Adrenal gland (tissue), 5 donors: ENCODE measurements around the gene NUCB1.

Source experiments
- POLR2A ChIP-seq, 2 donors: fragments of 450-650 bp; IDR thresholded peaks; one replicate each; pipeline ENCODE4 v1.6.1; 2017; ENCODE audit warnings: antibody characterized with exemption in 2 of 2, mild to moderate bottlenecking in 2 of 2, moderate library complexity in 1 of 2
- TF ChIP-seq, protein P1 (sequence below), 6 experiments: fragments of 450-650 bp in 4 of 6; fragments of 200-600 bp in 2 of 6; sonication (generic) in 1 of 6; IDR thresholded peaks; 1 replicate in 5 of 6; 2 replicates in 1 of 6; pipeline versions ENCODE4 v1.5.1 to v1.8.0; 2016 to 2021; ENCODE audit warnings: antibody characterized with exemption in 6 of 6, mild to moderate bottlenecking in 2 of 6, moderate library complexity in 1 of 6
- donor health status: DM: no; HTN: no; CAD: no.

DNA sequence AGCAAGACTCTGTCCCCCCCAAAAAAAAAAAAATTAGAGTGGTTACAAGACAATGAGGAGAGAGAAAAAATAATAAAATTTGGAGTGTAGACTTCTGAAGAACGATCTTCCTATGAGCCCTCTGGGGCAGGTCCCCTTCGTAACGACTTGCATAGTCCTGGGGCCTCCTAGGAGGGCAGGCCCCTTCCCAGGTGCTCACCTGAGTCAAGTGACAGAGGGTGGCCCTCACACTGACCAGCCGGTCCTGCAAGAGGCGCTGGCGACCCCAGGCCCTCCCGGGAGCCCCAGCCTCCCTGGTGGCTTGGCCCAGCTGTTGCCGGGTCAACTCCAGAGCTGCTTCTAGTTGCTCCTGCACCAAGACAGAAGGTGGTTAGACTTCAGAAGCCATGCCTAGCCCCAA lies 46.6 kb upstream of the NUCB1 start:
- TF ChIP-seq POLR2A (IDR thresholded peaks at IDR 0.05) = no peak
- TF ChIP-seq, protein P1, sequence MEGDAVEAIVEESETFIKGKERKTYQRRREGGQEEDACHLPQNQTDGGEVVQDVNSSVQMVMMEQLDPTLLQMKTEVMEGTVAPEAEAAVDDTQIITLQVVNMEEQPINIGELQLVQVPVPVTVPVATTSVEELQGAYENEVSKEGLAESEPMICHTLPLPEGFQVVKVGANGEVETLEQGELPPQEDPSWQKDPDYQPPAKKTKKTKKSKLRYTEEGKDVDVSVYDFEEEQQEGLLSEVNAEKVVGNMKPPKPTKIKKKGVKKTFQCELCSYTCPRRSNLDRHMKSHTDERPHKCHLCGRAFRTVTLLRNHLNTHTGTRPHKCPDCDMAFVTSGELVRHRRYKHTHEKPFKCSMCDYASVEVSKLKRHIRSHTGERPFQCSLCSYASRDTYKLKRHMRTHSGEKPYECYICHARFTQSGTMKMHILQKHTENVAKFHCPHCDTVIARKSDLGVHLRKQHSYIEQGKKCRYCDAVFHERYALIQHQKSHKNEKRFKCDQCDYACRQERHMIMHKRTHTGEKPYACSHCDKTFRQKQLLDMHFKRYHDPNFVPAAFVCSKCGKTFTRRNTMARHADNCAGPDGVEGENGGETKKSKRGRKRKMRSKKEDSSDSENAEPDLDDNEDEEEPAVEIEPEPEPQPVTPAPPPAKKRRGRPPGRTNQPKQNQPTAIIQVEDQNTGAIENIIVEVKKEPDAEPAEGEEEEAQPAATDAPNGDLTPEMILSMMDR (IDR thresholded peaks at IDR 0.05) = no peak
